Measurements from ENCODE around the gene ELOVL7. TPM values are rescaled to one million over a fixed set of nuclear protein-coding genes. Genes with fewer than 3 reads are reported as not detected.

ELOVL7 gene
- total RNA-seq (33.0 and 41.8 TPM in 2 replicates), polyA plus RNA-seq (9.9 and 15.2 TPM in 2 replicates)

- peak within 1 kb of the TSS; percentile 92 for H3K4me2 ChIP-seq
- H3K27me3 ChIP-seq: peaks cover 27% of the 10 kb centered on the region
- peak within 1 kb of the TSS; percentile 85 for H3K4me3 ChIP-seq
- no peaks in the 10 kb centered on the region for H3K9me2 ChIP-seq (replicated peaks; ENCODE audit: insufficient read depth)
- H3K27ac ChIP-seq: peak within 1 kb of the TSS; percentile 71
- peak; percentile 94 for DNase-seq (ENCODE audit: low spot score)
- 1% methylated on average over 42 of the region's 87 CpGs for WGBS (ENCODE audit: low lambda C conversion rate, missing lambda C conversion rate)
- TF ChIP-seq EZH2 (IDR thresholded peaks at IDR 0.05; ENCODE audit: borderline replicate concordance) (peak; percentile 4), CTCF (IDR thresholded peaks at IDR 0.05; ENCODE audit: poor library complexity) (peak; percentile 45), EZH2phosphoT487 (IDR thresholded peaks at IDR 0.05; ENCODE audit: low read depth, severe bottlenecking, unreplicated experiment) (no peak)
- peaks cover 26% of the 10 kb centered on the region for H3K79me2 ChIP-seq
- H3K36me3 ChIP-seq (replicated peaks; ENCODE audit: insufficient read depth, low read depth): no peaks in the 10 kb centered on the region
- H3K4me1 ChIP-seq (ENCODE audit: insufficient read depth): no peaks in the 10 kb centered on the region
- no peaks in the 10 kb centered on the region for H4K20me1 ChIP-seq (ENCODE audit: insufficient read depth, poor library complexity, severe bottlenecking)
- H3K9me3 ChIP-seq (ENCODE audit: low read depth): no peaks in the 10 kb centered on the region
- H2AFZ ChIP-seq: peak within 1 kb of the TSS; percentile 89
Observed at GRCh38 chr5:60843936-60844905, at the start of gene ELOVL7. TSS of gene ELOVL7 (minus strand) at chr5:60844269. CDS start at chr5:60787397, 56,872 bp downstream.

GRCh38 chr5:60893521-60893920 lies 49.5 kb upstream of the ELOVL7 start:
- no peak for TF ChIP-seq EZH2 (IDR thresholded peaks at IDR 0.05; ENCODE audit: borderline replicate concordance)
- TF ChIP-seq EZH2phosphoT487 (IDR thresholded peaks at IDR 0.05; ENCODE audit: low read depth, severe bottlenecking, unreplicated experiment): no peak
- no peak for TF ChIP-seq CTCF (IDR thresholded peaks at IDR 0.05; ENCODE audit: poor library complexity)
- no peaks in the 10 kb centered on the region for H3K79me2 ChIP-seq
- no peaks in the 10 kb centered on the region for H3K4me1 ChIP-seq (ENCODE audit: insufficient read depth)
- no peaks in the 10 kb centered on the region for H3K9me2 ChIP-seq (replicated peaks; ENCODE audit: insufficient read depth)
- H3K9me3 ChIP-seq (ENCODE audit: low read depth): no peaks in the 10 kb centered on the region
- H3K36me3 ChIP-seq (replicated peaks; ENCODE audit: insufficient read depth, low read depth): no peaks in the 10 kb centered on the region
- 98% methylated on average over 13 of the region's 13 CpGs for WGBS (ENCODE audit: low lambda C conversion rate, missing lambda C conversion rate)
- H3K27me3 ChIP-seq: no peaks in the 10 kb centered on the region
- H3K4me2 ChIP-seq: no peak overlapping the region
- no peak overlapping the region for H2AFZ ChIP-seq
- no peak overlapping the region for H3K4me3 ChIP-seq
- DNase-seq (ENCODE audit: low spot score): no peak
- no peaks in the 10 kb centered on the region for H4K20me1 ChIP-seq (ENCODE audit: insufficient read depth, poor library complexity, severe bottlenecking)
- H3K27ac ChIP-seq: no peak overlapping the region

GRCh38 chr5:60891667-60892066 lies 47.6 kb upstream of the ELOVL7 start:
- no peak overlapping the region for H3K4me2 ChIP-seq
- TF ChIP-seq CTCF (IDR thresholded peaks at IDR 0.05; ENCODE audit: poor library complexity) (no peak), EZH2phosphoT487 (IDR thresholded peaks at IDR 0.05; ENCODE audit: low read depth, severe bottlenecking, unreplicated experiment) (no peak), EZH2 (IDR thresholded peaks at IDR 0.05; ENCODE audit: borderline replicate concordance) (no peak)
- H3K4me1 ChIP-seq (ENCODE audit: insufficient read depth): no peaks in the 10 kb centered on the region
- no peaks in the 10 kb centered on the region for H3K9me3 ChIP-seq (ENCODE audit: low read depth)
- H3K27me3 ChIP-seq: no peaks in the 10 kb centered on the region
- no peaks in the 10 kb centered on the region for H3K36me3 ChIP-seq (replicated peaks; ENCODE audit: insufficient read depth, low read depth)
- H3K9me2 ChIP-seq (replicated peaks; ENCODE audit: insufficient read depth): no peaks in the 10 kb centered on the region
- H3K4me3 ChIP-seq: no peak overlapping the region
- H4K20me1 ChIP-seq (ENCODE audit: insufficient read depth, poor library complexity, severe bottlenecking): no peaks in the 10 kb centered on the region
- no peak overlapping the region for H2AFZ ChIP-seq
- WGBS (ENCODE audit: low lambda C conversion rate, missing lambda C conversion rate): 88% methylated on average over 2 of the region's 2 CpGs
- no peak for DNase-seq (ENCODE audit: low spot score)
- no peaks in the 10 kb centered on the region for H3K79me2 ChIP-seq
- no peak overlapping the region for H3K27ac ChIP-seq

All from hepatocyte (in vitro differentiated cells).